ENCODE measurements around the gene ADAMTS2.

ADAMTS2 gene

DNA sequence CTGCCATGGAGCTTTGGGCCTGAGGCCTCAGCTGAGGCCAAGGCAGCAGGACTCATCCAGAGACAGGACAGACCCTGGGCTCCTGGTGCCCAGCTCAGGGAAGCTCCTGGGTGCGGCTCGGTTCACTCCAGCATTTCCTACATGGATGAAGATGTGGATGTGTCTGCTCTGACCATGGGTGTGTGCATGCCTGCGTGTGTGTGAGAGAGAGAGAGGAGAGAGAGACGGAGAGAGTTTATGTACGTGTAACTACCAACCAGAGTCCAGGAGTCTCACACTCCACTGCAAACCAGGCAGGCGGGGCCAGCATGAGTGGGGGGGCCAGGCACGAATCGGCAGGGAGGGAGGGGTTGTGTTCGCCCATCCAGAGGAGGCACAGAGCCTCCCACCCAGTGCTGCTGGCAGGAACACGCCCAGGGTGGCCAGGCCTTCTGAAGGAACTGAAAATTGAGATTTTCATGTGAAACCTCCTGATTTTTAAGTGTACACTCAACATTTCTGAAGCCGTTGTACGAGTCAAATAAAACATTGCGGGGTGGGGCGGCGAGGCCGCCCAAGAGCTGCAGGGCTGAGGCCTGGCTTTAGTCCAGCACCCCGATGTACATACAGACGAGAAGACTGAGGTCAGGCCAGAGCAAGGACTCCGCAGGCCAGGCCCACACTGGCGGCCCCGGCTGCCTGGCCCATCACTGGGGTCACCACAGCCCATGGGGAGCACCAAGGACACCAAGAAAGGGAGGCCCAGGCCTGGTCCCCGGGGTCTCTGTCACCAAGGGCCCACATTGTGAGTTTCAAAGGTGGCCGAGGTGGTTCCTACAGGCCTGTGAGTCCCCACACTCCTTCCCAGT, 88.7 kb downstream of the ADAMTS2 start:
- TF ChIP-seq CTCF (conservative IDR thresholded peaks at IDR 0.05): no peak
- no peak overlapping the region for H3K27ac ChIP-seq

DNA sequence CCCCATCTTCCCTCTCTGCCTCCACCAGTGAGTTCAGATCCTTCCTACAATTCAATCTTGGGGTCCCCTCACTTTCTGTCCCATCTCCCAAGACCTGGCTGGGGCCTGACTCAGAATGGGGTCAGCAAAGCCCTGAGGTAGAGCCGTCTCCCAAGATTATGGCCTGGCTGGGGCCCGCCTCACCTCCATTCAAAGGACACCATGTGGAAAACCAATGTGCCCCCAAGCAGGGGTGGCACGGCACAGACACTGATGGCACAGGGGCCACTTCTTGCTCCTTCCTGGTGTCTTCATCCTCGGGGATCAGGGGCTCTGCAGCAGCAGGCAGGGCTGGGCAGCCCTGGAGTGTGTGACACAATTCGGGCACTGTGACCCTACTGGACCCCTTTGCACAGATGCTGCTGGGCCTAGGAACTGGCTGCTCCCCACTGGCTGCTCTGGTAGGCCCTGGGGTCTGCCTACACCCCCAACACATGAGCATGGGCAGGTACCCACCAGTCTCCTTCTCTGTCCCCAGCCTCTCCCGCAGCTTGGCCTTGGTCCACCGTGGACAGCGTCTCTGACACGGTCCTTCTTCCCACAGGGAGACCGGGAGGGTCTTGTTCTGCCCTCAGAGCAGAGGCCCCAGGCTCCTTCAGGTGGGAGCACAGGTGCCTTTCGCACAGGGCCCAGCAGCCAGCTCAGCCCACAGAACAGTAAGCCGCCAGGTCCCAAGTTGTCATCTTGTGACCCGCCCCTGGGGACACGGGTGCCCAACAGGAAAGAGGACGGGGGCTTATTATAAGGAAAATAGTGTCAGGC, 89.5 kb downstream of the ADAMTS2 start:
- no peak overlapping the region for H3K27ac ChIP-seq
- no peak for TF ChIP-seq CTCF (conservative IDR thresholded peaks at IDR 0.05)

DNA sequence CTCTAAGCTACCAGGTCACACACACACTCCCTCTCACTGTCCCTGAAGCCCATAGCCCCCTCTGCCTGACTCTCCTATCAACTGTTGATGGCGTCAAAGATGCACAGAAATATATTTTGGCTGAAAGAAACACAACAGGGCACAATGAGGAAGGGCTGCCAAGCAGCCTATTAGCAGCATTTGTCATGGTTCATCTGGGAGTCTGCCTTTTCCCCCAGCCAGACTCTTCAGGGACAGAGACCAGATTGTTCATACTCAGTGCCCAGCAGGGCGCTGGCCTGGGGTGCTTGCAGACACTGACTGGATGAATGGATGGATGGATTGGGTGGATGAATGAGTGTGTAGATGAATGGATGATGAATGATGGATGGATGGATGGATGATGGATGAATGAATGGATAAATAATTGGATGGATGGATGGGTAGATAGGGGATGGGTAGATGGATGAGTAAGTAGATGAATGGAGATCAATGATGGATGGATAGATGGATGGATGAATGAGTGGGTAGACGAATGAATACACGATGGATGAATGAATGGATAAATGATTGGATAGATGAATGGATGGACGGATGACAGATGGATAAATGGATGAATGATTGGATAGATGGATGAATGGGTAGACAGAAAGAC, 90.5 kb downstream of the ADAMTS2 start:
- no peak overlapping the region for H3K27ac ChIP-seq
- TF ChIP-seq CTCF (conservative IDR thresholded peaks at IDR 0.05): no peak

DNA sequence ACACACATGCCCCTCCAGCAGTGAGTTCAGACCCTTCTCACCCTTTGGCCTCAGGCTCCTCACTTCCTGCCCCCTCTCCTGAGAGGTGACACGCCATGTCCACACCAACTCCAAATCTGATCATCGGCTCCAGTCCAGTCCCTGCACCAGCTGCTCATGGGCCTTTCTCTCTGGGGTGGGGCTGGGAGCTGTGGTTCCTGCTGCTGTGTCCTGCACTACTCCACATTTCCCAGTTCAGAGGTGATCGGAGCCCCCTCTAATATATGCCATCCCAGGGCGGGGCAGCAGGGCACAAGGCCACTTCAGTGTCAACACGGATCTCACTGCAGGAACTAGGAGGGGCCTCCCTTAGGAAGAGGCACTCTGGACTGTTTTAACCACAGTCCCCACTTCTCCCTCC, 91.5 kb downstream of the ADAMTS2 start:
- TF ChIP-seq CTCF (conservative IDR thresholded peaks at IDR 0.05): no peak
- no peak overlapping the region for H3K27ac ChIP-seq

DNA sequence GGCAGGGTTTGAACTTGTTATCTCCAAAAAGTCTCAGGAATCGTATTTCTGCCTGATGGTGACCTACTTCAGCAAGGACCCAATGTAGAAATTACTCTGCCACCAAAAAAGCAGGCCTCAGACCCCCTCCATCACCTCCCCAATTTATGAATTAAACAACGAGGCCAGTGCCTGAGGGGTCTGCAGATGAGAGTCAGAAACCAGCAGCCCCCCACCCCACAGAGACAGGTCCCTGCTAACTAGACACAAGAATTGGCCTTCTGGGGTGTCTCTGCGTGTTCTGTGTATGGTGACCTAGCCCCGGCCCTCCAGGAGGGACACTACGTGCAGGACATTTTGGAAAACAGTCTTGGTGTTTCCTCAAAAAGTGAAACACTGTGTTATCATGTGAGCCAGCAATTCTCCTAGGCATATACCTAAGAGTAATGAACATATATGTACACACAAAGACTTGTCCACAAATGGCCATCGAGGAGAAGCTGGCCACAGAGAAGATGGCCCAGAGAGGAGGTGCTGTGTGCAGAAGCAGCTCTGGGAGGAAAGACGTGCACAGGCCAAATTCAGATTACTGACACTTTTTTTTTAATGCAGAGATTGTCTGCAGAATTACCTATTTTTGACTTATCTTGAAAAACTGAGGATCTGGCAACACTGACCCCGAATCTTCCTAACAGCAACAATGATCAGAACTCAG, 93.8 kb downstream of the ADAMTS2 start:
- H3K27ac ChIP-seq: no peak overlapping the region
- no peak for TF ChIP-seq CTCF (conservative IDR thresholded peaks at IDR 0.05)

GRCh38 chr5:179250561-179251225, 94.6 kb downstream of the ADAMTS2 start:
- no peak overlapping the region for H3K27ac ChIP-seq
- TF ChIP-seq CTCF (conservative IDR thresholded peaks at IDR 0.05): no peak

All from VCaP (cell line).